ENCODE measurements around the gene GSPT1. TPM values are rescaled to one million over a fixed set of nuclear protein-coding genes. Genes with fewer than 3 reads are reported as not detected.

Gene GSPT1
- total RNA-seq, 1 experiment from 2014 or later = 173 TPM

GRCh38 chr16:11851294-11852091, 64.3 kb downstream of the GSPT1 start, which contains the start of gene RSL1D1:
Gene RSL1D1, minus strand, starts transcription at chr16:11851542. Its CDS starts 30 bp downstream, at chr16:11851512.
- H3K27ac Mint-ChIP-seq = peak within 1 kb of the TSS; percentile 97 to 98 (median 97)
- Histone ChIP-seq H2BK12ac (ENCODE audit: insufficient read length, low read depth, low read length) (no peak within 1 kb of the TSS), H3K4ac (ENCODE audit: low read depth, low read length) (peak within 1 kb of the TSS; percentile 80), H2AFZ (ENCODE audit: low read length) (no peak within 1 kb of the TSS), H2BK15ac (ENCODE audit: low read depth, low read length) (no peak within 1 kb of the TSS), H3K23ac (ENCODE audit: insufficient read length, low read depth, low read length) (no peak within 1 kb of the TSS), H3K9ac (ENCODE audit: extremely low read depth, insufficient read length, low read length) (peak within 1 kb of the TSS; percentile 98), H3K79me2 (ENCODE audit: insufficient read depth, low read length) (peaks cover 21% of the 10 kb centered on the region; the same call in 1 of the 2 replicates), H3K9me3 (ENCODE audit: control insufficient read depth, low read depth, low read length) (no peaks in the 10 kb centered on the region), H2AK5ac (ENCODE audit: insufficient read length, low read length) (no peak within 1 kb of the TSS), H3K18ac (ENCODE audit: insufficient read length, low read depth, low read length) (peak within 1 kb of the TSS; percentile 96), H2BK20ac (ENCODE audit: low read depth, low read length, poor library complexity, severe bottlenecking) (no peak within 1 kb of the TSS), H3K4me2 (ENCODE audit: insufficient read depth, insufficient read length, low read length) (peak within 1 kb of the TSS; percentile 97), H3K79me1 (ENCODE audit: insufficient read depth, low read depth, low read length, poor library complexity, severe bottlenecking) (peaks cover 10% of the 10 kb centered on the region), H3K23me2 (ENCODE audit: insufficient read length, low read depth, low read length, poor library complexity, severe bottlenecking) (peaks cover 7% of the 10 kb centered on the region), H4K8ac (replicated peaks; ENCODE audit: insufficient read length, low read depth, low read length) (no peak within 1 kb of the TSS), H3K56ac (ENCODE audit: insufficient read length, low read depth, low read length) (peak within 1 kb of the TSS; percentile 30), H3K27ac (ENCODE audit: insufficient read length, low read depth, low read length) (no peak within 1 kb of the TSS), H3K27me3 (ENCODE audit: insufficient read depth, low read length) (no peaks in the 10 kb centered on the region), H4K20me1 (ENCODE audit: control insufficient read depth, insufficient read depth, insufficient read length) (no peaks in the 10 kb centered on the region), H3K14ac (ENCODE audit: insufficient read depth, low read length) (peak within 1 kb of the TSS; percentile 97), H3T11ph (ENCODE audit: low read length) (no peak within 1 kb of the TSS), H4K5ac (ENCODE audit: insufficient read length, low read depth, low read length) (peak within 1 kb of the TSS; percentile 79), H3K4me1 (ENCODE audit: insufficient read depth, low read length) (no peaks in the 10 kb centered on the region), H2BK120ac (ENCODE audit: low read depth, low read length, poor library complexity, severe bottlenecking) (no peak within 1 kb of the TSS), H4K91ac (ENCODE audit: insufficient read length, low read depth, low read length) (no peak within 1 kb of the TSS), H2BK5ac (ENCODE audit: insufficient read length, low read length) (no peak within 1 kb of the TSS)
- peaks cover 6 to 10% of the 10 kb centered on the region in 2 experiments for H3K4me1 Mint-ChIP-seq
- no peaks in the 10 kb centered on the region for H3K27me3 Mint-ChIP-seq (ENCODE audit: low read depth)
- peaks cover 0 to 2% of the 10 kb centered on the region in 2 experiments; a peak in 1 of 5 replicates for H3K9me3 Mint-ChIP-seq
- peak within 1 kb of the TSS; percentile 95 to 98 for H3K4me3 Mint-ChIP-seq
- peaks cover 29 to 43% (median 38%) of the 10 kb centered on the region in 3 experiments for H3K36me3 Mint-ChIP-seq (ENCODE audit: insufficient read depth in 1 of 3, low read depth in 3 of 3)
- peak; percentile 93 for DNase-seq
- no peak for TF ChIP-seq CTCF (conservative IDR thresholded peaks at IDR 0.05)
- WGBS (ENCODE audit: extremely low coverage, insufficient read length, low lambda C conversion rate) = no CpG with 5 or more reads among the region's 57 CpGs
